ENCODE results near the gene MAP7D3. TPM values are rescaled to one million over a fixed set of nuclear protein-coding genes. Genes with fewer than 3 reads are reported as not detected.

The MAP7D3 gene
- total and polyA plus RNA-seq, 2 of the 8 experiments (the other 6 are each of a cell fraction or from before 2014, with no cell fraction given), result 4.8 to 19.6 TPM

- FAIRE-seq, result no peak
- H3K14ac ChIP-seq (ENCODE audit: insufficient read length), result no peak overlapping the region
- no peak overlapping the region for H3K23ac ChIP-seq (ENCODE audit: insufficient read length)
- no peak overlapping the region for H2AFZ ChIP-seq (ENCODE audit: low read length)
- no peak overlapping the region for H4K91ac ChIP-seq (replicated peaks; ENCODE audit: insufficient read length, low read length)
- no peaks in the 10 kb centered on the region for H3K36me3 ChIP-seq (ENCODE audit: control insufficient read depth in 2 of 4, insufficient read depth in 4 of 4, low read length in 3 of 4)
- ChIA-PET POLR2A (ENCODE audit: partially characterized antibody) (no interaction called here), CTCF (ENCODE audit: partially characterized antibody) (interaction anchor here (1.0 to 1.1 kb wide), 2 partner anchors 9 to 28 kb away, joined by 3 to 4 read pairs; no protein-coding TSS in a partner anchor)
- no peak overlapping the region for H3K4ac ChIP-seq (replicated peaks; ENCODE audit: insufficient read length, low read depth, low read length)
- no peak overlapping the region for H2BK5ac ChIP-seq (ENCODE audit: low read depth, low read length)
- no peak overlapping the region for H3K27ac ChIP-seq (ENCODE audit: low read depth, low read length)
- H3K4me1 ChIP-seq (replicated peaks in 1 of 4; ENCODE audit: control insufficient read depth in 3 of 4, insufficient read depth in 4 of 4, low read length in 3 of 4), result no peaks in the 10 kb centered on the region
- H3K79me1 ChIP-seq (ENCODE audit: low read depth, low read length), result no peaks in the 10 kb centered on the region
- H2AK5ac ChIP-seq (ENCODE audit: low read depth, low read length), result no peak overlapping the region
- no peaks in the 10 kb centered on the region for H4K20me1 ChIP-seq (replicated peaks in 1 of 2; ENCODE audit: control insufficient read depth in 1 of 2, insufficient read depth in 2 of 2, low read length in 2 of 2)
- no peak overlapping the region for H2BK20ac ChIP-seq (ENCODE audit: low read length)
- no peaks in the 10 kb centered on the region for H3K23me2 ChIP-seq (ENCODE audit: low read depth, low read length)
- H3K56ac ChIP-seq (replicated peaks; ENCODE audit: insufficient read length, low read depth, low read length), result no peak overlapping the region
- DNase-seq (ENCODE audit: low read depth in 1 of 2, low spot score in 2 of 2), result no peak
- no peaks in the 10 kb centered on the region for H3K27me3 ChIP-seq (replicated peaks in 1 of 4; ENCODE audit: control insufficient read depth in 3 of 4, extremely low read depth in 1 of 4, insufficient read depth in 3 of 4, low read length in 3 of 4)
- H3K79me2 ChIP-seq (ENCODE audit: control insufficient read depth in 1 of 2, insufficient read depth in 2 of 2, low read length in 2 of 2), result no peaks in the 10 kb centered on the region
- no peak overlapping the region for H3K4me2 ChIP-seq (ENCODE audit: insufficient read depth in 1 of 2, low read depth in 2 of 2, low read length in 2 of 2)
- no peak overlapping the region for H2BK15ac ChIP-seq (ENCODE audit: low read length)
- H3K9ac ChIP-seq (replicated peaks in 1 of 4; ENCODE audit: extremely low read depth in 1 of 4, low read depth in 3 of 4, low read length in 3 of 4), result no peak overlapping the region
- no peak overlapping the region for H2BK120ac ChIP-seq (replicated peaks; ENCODE audit: low read depth, low read length)
- 91% methylated on average over 6 of the region's 8 CpGs; no CpG with 5 or more reads in 1 of the 2 experiments for WGBS, 2 experiments (ENCODE audit: extremely low coverage in 1 of 2, insufficient coverage in 1 of 2, insufficient read length in 1 of 2, insufficient replicate concordance in 2 of 2, low coverage in 1 of 2, low lambda C conversion rate in 2 of 2, missing lambda C conversion rate in 1 of 2)
- H4K5ac ChIP-seq (ENCODE audit: insufficient read length, low read depth, low read length), result no peak overlapping the region
- no peak overlapping the region for H4K8ac ChIP-seq (ENCODE audit: extremely low read depth, insufficient read depth, low read length)
- no peak overlapping the region for H3K4me3 ChIP-seq (ENCODE audit: extremely low read depth in 1 of 4, insufficient read depth in 2 of 4, low read depth in 3 of 4, low read length in 4 of 4)
- no peak overlapping the region for H2BK12ac ChIP-seq (ENCODE audit: low read depth, low read length)
- no peak overlapping the region for H3K18ac ChIP-seq (ENCODE audit: extremely low read depth, low read length)
- H3K9me3 ChIP-seq (ENCODE audit: insufficient read depth in 2 of 2, low read depth in 1 of 2, low read length in 1 of 2), result peaks cover 0 to 4% of the 10 kb centered on the region in 2 experiments; a peak in 1 of 4 replicates
- TF ChIP-seq CEBPB (IDR thresholded peaks at IDR 0.05; ENCODE audit: low read depth, low read length) (no peak), RBBP5 (IDR thresholded peaks at IDR 0.05; ENCODE audit: borderline replicate concordance, low read depth, low read length) (no peak), ZNF274 (IDR thresholded peaks at IDR 0.05; ENCODE audit: borderline replicate concordance, extremely low read depth, low read length) (no peak), RXRA (IDR thresholded peaks at IDR 0.05; ENCODE audit: insufficient read depth, low read depth, low read length) (no peak), NRF1 (IDR thresholded peaks at IDR 0.05; ENCODE audit: low read depth, low read length) (no peak), ATF3 (IDR thresholded peaks at IDR 0.05; ENCODE audit: insufficient read depth, low read depth, low read length) (no peak), RAD21 (IDR thresholded peaks at IDR 0.05 in 1 of 2, conservative IDR thresholded peaks at IDR 0.05 in 1 of 2; ENCODE audit: low read depth in 2 of 2, low read length in 2 of 2) (no peak), POU5F1 (IDR thresholded peaks at IDR 0.05; ENCODE audit: low read depth, low read length) (no peak), POLR2A (IDR thresholded peaks at IDR 0.05; ENCODE audit: control extremely low read depth in 1 of 2, low read depth in 2 of 2, low read length in 2 of 2) (no peak), SIX5 (IDR thresholded peaks at IDR 0.05; ENCODE audit: low read depth, low read length) (no peak), EGR1 (IDR thresholded peaks at IDR 0.05; ENCODE audit: borderline replicate concordance, low read depth, low read length) (no peak), TBP (IDR thresholded peaks at IDR 0.05; ENCODE audit: low read depth, low read length) (no peak), BRCA1 (IDR thresholded peaks at IDR 0.05; ENCODE audit: low read depth, low read length) (no peak), TCF12 (IDR thresholded peaks at IDR 0.05; ENCODE audit: low read depth, low read length) (no peak), CBX8 (IDR thresholded peaks at IDR 0.05; ENCODE audit: borderline replicate concordance, low read depth, low read length) (no peak), JUND (IDR thresholded peaks at IDR 0.05; ENCODE audit: low read length) (no peak)
Measured at GRCh38 chrX:136295380-136295779, 44.2 kb upstream of the MAP7D3 start.
